ENCODE measurements around the gene TCEA2. TPM values are rescaled to one million over a fixed set of nuclear protein-coding genes. Genes with fewer than 3 reads are reported as not detected.

TCEA2 gene
- total and polyA plus RNA-seq, 2 of the 13 experiments (the other 11 are each of a cell fraction or from before 2014, with no cell fraction given), result 28.1 to 33.7 TPM

GRCh38 chr20:64052987-64053840 lies 9.8 kb upstream of the TCEA2 start (continued):
- TF ChIP-seq ETS1 (CRISPR knock-in tag; IDR thresholded peaks at IDR 0.05), result no peak
- TF ChIP-seq STAG1 (CRISPR knock-in tag; IDR thresholded peaks at IDR 0.05), result no peak
- peak; percentile 56; the same call in 1 of the 2 replicates for TF ChIP-seq ZNF556 (CRISPR knock-in tag; IDR thresholded peaks at IDR 0.05; ENCODE audit: borderline replicate concordance)
- 0 out of 2 replicates have a peak, but pooled peaks have one; percentile 11 for TF ChIP-seq HHEX (CRISPR knock-in tag; IDR thresholded peaks at IDR 0.05)
- TF ChIP-seq ZNF33B (CRISPR knock-in tag; IDR thresholded peaks at IDR 0.05), result peak; percentile 12; the same call in 1 of the 2 replicates
- TF ChIP-seq KLF11 (CRISPR knock-in tag; IDR thresholded peaks at IDR 0.05), result peak; percentile 55; the same call in 1 of the 2 replicates
- TF ChIP-seq HOXA3 (CRISPR knock-in tag; IDR thresholded peaks at IDR 0.05), result no peak
- TF ChIP-seq POLR2AphosphoS2 (IDR thresholded peaks at IDR 0.05; ENCODE audit: low read depth, low read length), result no peak
- TF ChIP-seq ZNF674 (CRISPR knock-in tag; IDR thresholded peaks at IDR 0.05; ENCODE audit: low read depth), result no peak
- peak; percentile 56; the same call in 1 of the 2 replicates for TF ChIP-seq MYC (CRISPR knock-in tag; IDR thresholded peaks at IDR 0.05; ENCODE audit: borderline replicate concordance)
- 0 out of 2 replicates have a peak, but pooled peaks have one; percentile 21 for TF ChIP-seq ZZZ3 (CRISPR knock-in tag; IDR thresholded peaks at IDR 0.05; ENCODE audit: borderline replicate concordance)
- no peak for TF ChIP-seq ARNT (IDR thresholded peaks at IDR 0.05)
- peak; percentile 96 for TF ChIP-seq ZNF276 (CRISPR knock-in tag; IDR thresholded peaks at IDR 0.05; ENCODE audit: low read depth)
- no peak for TF ChIP-seq ZNF615 (CRISPR knock-in tag; IDR thresholded peaks at IDR 0.05; ENCODE audit: borderline replicate concordance)
- TF ChIP-seq ZNF775 (CRISPR knock-in tag; IDR thresholded peaks at IDR 0.05; ENCODE audit: borderline replicate concordance), result no peak; the same call in 1 of the 2 replicates
- no peak for TF ChIP-seq FOXM1 (CRISPR knock-in tag; IDR thresholded peaks at IDR 0.05)
- TF ChIP-seq ZNF646 (CRISPR knock-in tag; IDR thresholded peaks at IDR 0.05), result no peak; the same call in 1 of the 2 replicates
- no peak for TF ChIP-seq ZNF33A (CRISPR knock-in tag; IDR thresholded peaks at IDR 0.05; ENCODE audit: borderline replicate concordance)
